Measurements from ENCODE around the gene TMEM191C.
"Not testable (repeated sequence)": the region's sequence is repeated elsewhere in the genome, so short reads cannot be mapped to it uniquely, and the experiment has no call there.

Gene TMEM191C

GRCh38 chr22:21487723-21488122 is 20.5 kb downstream of the TMEM191C start:
- not testable (repeated sequence) for DNase-seq

- not testable (repeated sequence) for DNase-seq
Observed at GRCh38 chr22:21489149-21489680, 22.0 kb downstream of the TMEM191C start.

DNA sequence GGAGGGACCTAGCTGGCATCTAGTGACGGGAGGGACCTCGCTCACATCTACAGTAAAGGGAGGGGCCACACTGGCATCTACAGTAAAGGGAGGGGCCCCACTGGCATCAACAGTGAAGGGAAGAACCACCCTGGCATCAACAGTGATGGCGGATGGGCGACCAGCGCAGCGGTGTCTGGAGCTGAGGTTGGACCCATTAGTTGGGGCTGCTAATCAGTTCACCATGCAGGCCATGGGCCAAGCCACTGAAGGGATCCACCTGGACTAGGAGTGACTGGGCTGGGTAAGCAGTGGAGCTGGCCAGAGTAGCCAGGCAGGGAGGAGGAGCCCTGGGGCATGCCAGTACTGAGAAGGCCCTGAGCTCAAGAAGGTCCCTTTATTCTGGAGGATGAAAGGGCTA is 23.4 kb downstream of the TMEM191C start:
- DNase-seq = peak; percentile 28

DNA sequence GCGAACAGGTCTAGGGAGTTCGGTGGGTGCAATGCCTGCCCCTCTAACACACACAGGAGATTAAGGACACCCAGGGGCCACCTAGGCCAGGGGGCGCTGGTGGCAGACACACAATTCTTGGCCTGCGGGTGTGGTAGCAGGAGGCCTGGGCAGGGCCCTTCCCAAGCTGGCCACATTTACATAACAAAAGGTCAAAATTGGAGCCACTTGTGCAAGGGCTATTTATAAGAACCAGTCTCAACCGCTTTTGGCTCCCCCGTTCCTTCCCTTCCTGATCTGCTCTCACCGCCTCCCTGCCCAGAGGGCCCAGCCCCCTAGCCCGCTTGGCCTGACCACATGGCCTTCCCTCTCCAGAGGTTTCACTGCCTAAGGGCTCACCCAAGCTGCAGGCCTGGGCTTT is 25.1 kb downstream of the TMEM191C start:
- DNase-seq = not testable (repeated sequence)

- not testable (repeated sequence) for DNase-seq
Observed at GRCh38 chr22:21493789-21494782, 26.9 kb downstream of the TMEM191C start.

DNA sequence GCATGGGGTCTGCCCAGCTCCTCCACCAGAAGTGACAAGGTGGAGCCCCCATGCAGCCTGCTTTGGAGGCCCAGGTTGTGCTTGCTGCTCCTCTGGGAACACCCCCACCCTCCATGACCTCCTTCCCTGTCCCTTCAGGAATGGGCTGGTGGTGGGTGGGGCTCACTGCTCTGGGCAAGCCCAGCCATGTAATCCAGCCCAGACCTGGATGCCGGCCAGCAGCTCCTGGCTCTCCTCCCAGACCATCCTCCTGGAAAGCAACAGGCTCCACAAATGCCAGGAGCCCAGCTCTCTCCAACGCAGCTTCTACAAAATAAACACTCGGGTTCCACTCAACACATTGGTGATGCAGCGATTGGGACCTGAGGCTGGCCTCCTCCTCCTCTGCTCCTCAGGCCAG is 30.8 kb downstream of the TMEM191C start:
- DNase-seq = not testable (repeated sequence)

GRCh38 chr22:21498489-21498888 is 31.3 kb downstream of the TMEM191C start:
- DNase-seq = not testable (repeated sequence)

DNA sequence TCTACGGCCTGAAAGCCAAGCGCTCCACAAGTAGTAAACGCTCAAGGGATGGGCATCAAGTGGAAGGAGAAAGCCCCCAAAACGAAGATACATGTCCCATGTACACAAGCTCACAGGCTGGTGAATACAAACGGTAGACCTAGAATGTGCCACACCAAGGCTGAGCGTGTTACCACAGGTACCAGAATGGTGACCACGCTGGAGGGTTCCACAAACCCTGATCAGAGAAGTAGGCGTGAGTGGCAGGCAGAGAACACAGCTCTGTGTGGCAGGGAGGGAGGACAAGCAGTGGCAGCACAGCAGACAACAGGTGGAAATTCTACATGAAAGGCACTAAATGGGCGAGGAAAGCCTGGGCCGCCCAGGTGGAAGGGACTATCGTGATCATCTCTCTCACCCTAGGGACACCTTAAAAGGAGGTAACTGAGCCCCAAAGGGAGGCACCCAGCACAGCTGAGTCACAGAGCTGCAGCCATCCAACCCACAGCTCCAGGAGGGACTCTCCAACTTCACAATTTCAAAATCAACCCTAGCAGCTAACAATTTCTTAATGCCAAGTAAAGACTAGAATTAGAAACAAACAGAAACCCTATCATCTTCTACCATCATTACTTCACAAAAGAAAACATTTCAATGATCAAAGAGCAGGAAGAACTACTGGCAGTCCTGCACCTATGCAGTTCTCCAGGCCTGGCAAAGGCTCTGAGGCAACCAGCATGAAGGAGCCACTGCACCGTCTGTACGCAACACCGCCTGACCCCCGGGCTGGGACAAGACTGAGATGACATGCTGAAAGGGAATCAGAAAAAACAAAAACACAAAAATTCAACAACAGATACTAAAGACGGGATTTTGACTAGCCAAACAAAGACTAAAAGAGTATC is 32.7 kb downstream of the TMEM191C start:
- not testable (repeated sequence) for DNase-seq

DNA sequence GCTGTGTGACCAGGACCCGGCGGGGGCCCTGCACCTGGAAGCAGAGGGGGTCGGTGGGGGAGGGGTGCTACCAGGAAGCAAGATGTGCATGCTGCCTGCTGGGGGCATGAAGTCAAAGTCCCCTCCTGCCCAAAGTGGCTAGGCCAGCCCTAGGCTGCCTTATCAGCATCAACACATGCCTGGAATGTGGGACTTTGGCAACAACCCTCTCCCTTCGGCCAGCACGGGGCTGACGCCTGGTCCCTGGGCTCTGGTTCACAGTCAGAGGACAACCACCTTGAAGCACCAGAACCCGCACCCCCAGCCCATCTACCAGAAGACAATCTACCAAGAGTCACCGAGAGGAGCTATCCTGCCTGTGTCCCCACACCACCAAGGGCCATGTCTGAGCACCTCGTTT is 43.2 kb downstream of the TMEM191C start:
- DNase-seq = not testable (repeated sequence)

DNA sequence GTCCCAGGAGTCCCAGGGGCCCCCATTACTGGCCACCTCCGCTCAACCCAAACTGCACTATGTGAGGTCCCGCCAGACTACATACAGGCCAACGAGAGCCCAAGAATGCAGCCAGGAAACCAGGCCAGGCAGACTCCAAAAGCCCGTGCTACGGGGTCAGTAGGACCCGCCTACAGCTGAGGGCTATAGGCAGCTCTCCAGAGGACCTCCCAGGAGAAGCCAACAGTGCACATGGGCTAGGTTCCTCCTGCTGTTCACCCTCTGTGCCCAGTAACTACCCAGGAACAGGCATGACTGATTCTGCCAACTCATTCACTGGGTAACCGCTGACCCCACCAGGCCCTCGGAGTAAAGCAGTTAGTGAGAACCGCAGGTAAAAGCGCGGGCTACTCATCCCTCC is 44.8 kb downstream of the TMEM191C start:
- DNase-seq = not testable (repeated sequence)

DNA sequence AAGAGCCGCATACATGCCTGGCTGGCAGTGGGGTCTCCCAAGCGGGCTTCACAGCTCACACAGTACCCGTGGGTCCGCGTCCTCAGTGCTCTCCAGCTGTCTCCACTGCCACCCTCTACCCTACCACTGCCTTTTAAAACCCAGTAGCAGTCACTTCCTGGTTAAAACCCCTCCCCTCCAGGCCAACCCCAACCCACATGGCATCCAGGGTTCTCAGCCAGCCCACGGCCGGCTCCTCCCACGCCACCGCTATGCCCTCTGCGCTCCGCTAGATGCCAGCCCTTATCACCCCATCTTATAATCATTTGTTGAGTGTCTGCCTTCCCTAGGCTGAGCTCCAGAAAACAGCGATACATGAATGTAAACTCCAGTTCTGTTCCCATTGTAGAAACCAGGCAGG is 46.9 kb downstream of the TMEM191C start:
- DNase-seq = not testable (repeated sequence)

GRCh38 chr22:21515234-21515633 is 48.0 kb downstream of the TMEM191C start:
- not testable (repeated sequence) for DNase-seq

- DNase-seq = not testable (repeated sequence)
Observed at GRCh38 chr22:21516522-21516921, 49.3 kb downstream of the TMEM191C start.

- not testable (repeated sequence) for DNase-seq
Observed at GRCh38 chr22:21516970-21517764, 50.0 kb downstream of the TMEM191C start.
